Activated gamma-delta T cell treated with anti-CD3 and anti-CD28 coated beads, Interleukin-2, amount 50 U/mL, for 16 hours (primary cell): ENCODE measurements around the gene PTPRE.

Source experiments
- DNase-seq: peaks from one replicate; pipeline ENCODE4 v3.0.0-alpha.2; 2020; ENCODE audit warnings: low read depth

Gene PTPRE

GRCh38 chr10:128046953-128047290, 140.0 kb downstream of the PTPRE start:
- no peak for DNase-seq

GRCh38 chr10:128047351-128047750, 140.4 kb downstream of the PTPRE start:
- DNase-seq = peak; percentile 71

DNA sequence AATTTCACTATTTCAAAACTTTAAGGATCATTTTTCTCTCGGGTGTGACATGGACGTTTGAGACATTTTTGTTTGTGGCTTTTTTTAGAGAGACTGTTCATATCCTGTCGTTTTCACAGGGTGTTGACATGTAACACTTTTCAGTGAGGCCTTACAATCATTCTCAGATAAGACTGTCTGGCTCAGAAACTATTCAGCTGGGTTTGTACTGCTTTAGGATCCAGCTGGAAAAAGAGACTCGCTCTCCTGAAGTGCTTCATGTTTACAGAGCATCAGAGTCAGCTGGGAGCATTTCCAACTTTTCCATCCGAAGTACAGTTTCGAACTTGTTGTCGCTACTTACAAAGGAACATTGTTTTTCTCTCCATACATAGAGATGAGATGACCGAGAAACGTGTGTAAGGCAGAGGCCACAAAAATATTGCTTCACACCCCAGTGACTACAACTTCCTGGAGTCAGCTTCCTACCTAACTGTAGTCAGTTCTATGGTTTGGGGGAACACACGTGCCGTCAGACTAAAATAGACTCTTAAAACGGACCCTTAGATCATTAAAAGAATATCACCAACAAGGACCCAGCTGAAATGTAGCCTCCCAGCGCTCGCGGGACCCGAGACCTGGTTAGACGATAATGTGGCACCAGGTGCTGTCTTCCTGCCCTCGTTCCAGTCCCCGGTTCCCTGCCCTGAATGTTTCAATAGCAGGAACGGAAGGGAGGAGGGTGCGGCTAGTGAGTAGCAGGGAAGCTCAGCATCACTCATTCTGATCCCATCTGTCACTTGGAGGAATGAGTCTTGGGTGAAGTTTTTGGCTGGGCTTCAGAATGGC, 141.3 kb downstream of the PTPRE start:
- no peak for DNase-seq

DNA sequence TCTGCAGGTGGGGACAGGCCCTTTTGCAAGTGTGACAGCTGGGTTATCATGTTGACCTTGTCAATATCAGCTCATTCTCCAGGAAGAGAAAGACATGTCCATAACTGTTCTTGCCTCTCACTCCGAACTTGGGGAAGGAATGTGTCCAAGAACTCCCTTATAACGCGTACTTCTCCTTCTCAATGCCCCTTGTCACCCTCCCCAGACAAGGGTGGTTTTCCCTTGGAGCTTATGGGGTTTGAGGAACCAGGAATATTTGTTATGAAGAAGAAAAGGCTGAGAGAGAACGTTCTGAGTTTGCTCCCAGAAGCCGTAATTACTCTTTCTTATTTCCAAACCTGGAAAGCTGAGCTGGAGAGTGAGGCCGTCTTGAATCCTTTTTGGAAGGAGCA, 141.9 kb downstream of the PTPRE start:
- DNase-seq = no peak

DNA sequence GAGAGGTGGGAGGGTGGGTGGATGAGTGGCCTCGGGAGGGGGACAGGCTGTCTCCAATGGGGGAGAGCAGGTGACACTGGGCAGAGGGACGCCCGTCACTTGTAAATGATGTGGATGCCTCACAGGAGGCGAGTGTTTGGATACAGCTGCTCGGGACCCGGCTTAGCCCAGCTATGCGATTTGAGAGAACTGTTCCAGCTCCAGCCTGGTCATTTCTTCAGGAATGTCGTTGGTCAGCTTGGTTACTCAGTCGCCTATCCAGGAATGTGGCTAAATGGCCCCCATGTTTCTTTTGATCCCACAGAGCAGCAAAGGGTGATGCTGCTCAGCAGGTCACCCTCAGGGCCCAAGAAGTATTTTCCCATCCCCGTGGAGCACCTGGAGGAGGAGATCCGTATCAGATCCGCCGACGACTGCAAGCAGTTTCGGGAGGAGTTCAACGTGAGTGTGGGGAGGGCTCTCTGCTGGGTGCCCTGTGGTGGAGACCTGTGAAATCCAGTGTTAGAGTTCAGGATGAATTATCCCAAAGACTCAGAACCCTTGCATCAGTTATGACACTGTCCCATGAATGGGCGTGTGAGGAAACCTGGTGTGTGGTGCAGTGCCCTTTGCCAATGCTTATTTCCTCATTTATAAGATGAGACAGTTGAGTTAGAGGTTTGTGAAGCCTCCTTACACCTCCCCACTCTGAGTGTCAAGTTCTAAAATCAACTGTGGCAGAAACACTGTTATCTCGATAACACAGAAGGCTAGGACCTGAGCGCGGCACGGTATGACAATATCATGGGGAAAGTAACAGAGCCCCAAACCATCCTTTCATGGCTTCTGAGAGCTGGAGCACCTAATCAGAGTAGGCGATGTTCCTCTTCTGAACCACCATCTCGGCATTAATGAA, 142.6 kb downstream of the PTPRE start:
- no peak for DNase-seq

GRCh38 chr10:128050121-128050516, 143.2 kb downstream of the PTPRE start:
- no peak for DNase-seq

GRCh38 chr10:128050936-128051335, 144.0 kb downstream of the PTPRE start:
- no peak for DNase-seq

- no peak for DNase-seq
Measured at GRCh38 chr10:128051548-128051947, 144.6 kb downstream of the PTPRE start.

GRCh38 chr10:128052696-128053095, 145.8 kb downstream of the PTPRE start:
- DNase-seq = no peak

- DNase-seq = no peak
Measured at GRCh38 chr10:128053356-128053755, 146.5 kb downstream of the PTPRE start.

DNA sequence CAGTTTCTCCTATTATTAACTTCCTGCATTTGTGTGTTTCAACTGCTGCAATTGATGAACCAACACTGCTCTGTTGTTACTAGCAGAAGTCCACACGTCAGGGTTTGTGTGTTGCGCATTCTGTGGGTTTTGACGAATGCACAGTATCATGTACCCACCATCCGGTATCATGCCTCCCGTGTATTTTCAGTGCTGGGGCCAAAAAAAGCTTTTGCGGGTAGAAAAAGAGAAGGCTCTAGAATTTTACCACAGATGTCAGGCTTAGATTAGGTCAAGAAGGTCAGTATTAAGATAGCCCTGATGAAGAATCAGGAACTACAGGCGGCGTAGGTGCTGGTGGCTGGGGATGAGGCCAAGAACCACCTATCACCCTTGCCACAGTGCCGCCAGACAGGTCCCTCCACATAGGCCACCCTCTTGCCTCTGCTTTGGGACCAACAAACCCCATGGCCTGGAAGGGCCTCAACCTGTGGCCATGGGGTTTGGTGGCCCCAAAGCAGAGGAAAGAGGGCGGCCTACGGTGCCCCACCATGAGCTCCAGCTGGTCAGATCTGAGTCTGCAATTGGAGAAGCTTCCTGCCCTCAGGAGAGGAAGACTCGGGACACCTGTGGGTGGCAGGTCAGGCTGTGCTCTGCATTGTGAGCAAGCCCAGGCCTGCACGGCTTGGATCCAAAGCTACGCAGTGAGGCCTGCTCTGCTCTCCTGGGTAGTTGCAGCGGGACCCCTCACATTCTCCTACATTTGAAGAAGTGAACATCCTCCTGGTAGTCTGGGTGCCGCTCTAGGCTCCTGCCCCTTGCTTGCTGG, 147.5 kb downstream of the PTPRE start:
- no peak for DNase-seq

DNA sequence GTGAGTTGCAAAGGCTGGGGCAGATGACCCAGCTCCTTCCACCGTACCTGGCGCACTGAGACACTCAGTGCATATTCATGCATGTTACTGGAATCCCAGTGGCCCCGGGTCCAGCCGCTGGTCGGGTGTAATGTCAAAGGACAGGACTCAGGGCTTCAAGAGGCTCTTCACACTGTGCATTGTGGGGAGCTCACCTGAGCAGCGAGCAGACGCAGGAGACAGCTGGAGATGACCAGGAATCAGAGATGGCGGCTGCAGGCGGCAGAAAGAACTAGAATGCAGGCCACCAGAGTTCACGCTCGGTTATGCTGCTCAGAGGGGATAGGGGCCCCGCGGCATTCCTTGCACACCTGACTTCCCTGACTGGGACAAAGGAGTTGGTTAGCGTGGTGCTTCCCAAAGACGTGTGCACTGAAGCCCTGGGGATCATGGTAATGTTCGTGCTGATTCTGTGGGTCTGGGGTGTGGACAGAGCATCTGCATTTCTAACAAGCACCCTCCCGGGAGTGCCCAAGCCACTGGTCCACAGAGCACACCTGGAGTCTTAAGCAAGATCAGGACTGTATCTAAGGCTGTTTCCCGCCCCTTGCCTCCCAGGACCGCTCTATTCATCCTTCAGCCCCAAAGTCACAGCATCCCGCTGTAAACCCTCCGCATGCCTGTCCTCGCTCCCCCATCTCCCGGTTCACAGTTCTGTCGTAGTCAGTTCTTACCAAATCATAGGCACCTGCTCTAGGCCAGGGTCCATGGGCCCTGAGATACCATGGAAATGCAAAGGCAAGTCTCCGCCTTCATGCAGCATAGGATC, 148.4 kb downstream of the PTPRE start:
- DNase-seq = no peak

GRCh38 chr10:128056303-128057050, 149.6 kb downstream of the PTPRE start:
- DNase-seq = no peak

DNA sequence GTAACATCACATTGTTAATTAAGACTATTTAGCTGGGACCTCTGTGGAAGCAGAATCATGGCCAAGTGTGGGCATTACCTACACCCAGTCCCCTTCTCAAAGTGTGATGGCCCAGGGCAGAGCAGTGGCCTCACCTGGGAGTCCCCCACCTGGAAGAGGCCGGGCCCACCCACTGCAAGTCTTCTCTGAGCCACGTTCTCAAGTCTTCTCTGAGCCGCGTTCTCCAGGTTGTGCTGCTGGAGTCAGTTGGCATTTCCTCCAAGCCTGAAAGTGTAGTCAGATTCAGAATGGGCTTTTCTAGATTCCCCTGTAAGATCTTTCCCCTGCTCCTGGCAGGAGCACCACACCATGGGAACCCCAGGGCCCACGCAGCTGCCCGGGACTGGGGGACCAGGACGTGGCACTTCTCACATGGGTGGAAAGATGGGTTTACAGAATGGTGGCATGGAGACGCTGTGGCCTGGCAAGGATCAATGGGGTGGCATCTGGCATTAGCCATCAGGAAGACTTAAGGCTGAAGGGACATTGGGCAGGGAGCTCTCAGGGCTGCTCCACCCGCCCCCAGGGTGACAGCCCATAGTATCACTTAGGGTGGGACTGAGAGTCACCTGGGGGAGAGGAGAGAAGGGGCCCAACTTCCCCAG, 151.3 kb downstream of the PTPRE start:
- no peak for DNase-seq

GRCh38 chr10:128058750-128059134, 151.8 kb downstream of the PTPRE start:
- DNase-seq = no peak

GRCh38 chr10:128059266-128059981, 152.5 kb downstream of the PTPRE start:
- no peak for DNase-seq

- no peak for DNase-seq
Measured at GRCh38 chr10:128059982-128060293, 153.0 kb downstream of the PTPRE start.

DNA sequence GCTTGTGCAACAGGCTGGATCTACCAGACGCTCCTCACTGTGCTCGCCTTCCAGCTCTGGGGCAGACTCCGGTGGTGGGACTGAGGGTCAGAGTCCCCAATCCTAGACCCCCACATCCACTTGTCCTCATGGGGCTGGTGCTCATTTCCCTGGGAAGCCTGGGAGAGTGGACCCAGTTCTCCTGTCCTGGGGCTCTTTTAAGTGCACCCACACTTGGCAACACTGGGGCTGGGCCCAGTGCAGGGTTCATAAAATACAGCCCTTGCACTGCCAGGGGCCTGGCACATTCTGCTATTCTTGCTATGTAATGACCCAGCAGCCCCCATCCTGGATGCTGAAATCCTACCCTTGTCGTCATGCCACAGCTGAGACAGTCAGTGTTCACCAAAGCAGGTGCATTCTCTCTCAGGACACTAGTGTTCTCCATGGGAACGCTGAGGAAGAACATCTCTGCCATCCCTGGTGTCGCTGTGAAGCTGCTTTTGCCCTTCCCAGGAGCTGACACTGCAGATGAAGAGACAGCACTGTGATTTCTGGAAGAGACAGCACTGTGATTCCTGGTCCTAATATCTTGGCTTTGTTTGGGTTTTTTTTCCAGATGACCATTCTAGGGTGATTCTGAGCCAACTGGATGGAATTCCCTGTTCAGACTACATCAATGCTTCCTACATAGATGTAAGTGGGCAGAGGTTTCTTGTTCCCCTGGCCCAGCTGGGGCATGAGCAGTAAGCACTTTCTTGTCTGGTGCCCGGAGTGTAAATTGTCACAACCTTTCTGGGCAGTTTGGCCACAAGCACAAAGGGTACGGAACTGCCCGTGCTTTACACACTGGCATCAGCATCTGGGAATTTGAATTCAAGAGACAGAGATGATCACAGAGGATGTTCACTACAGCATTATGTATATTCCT, 153.7 kb downstream of the PTPRE start:
- DNase-seq = no peak
